LoVo (cell line): ENCODE data around the gene PIAS2.
"Not testable (repeated sequence)": the region's sequence is repeated elsewhere in the genome, so short reads cannot be mapped to it uniquely, and the experiment has no call there.

Experiments used
- DNase-seq: peaks from one replicate; pipeline ENCODE4 v3.0.0-alpha.2; 2016; ENCODE audit warnings: low spot score

The PIAS2 gene

GRCh38 chr18:46909497-46909896, 7.8 kb downstream of the PIAS2 start:
- DNase-seq, result no peak

GRCh38 chr18:46903406-46903805, 13.9 kb downstream of the PIAS2 start:
- no peak for DNase-seq

- no peak for DNase-seq
Measured at GRCh38 chr18:46899274-46899948, 17.9 kb downstream of the PIAS2 start.

- no peak for DNase-seq
Measured at GRCh38 chr18:46894124-46894523, 23.2 kb downstream of the PIAS2 start.

GRCh38 chr18:46893360-46893759, 23.9 kb downstream of the PIAS2 start:
- no peak for DNase-seq

- DNase-seq, result no peak
Measured at GRCh38 chr18:46892842-46893241, 24.5 kb downstream of the PIAS2 start.

- no peak for DNase-seq
Measured at GRCh38 chr18:46891742-46892214, 25.5 kb downstream of the PIAS2 start.

- DNase-seq, result no peak
Measured at GRCh38 chr18:46888965-46889364, 28.3 kb downstream of the PIAS2 start.

- no peak for DNase-seq
Measured at GRCh38 chr18:46886893-46887292, 30.4 kb downstream of the PIAS2 start.

GRCh38 chr18:46883180-46883579, 34.1 kb downstream of the PIAS2 start:
- no peak for DNase-seq

GRCh38 chr18:46877329-46877987, 39.8 kb downstream of the PIAS2 start:
- DNase-seq, result no peak

GRCh38 chr18:46868169-46868921, 49.0 kb downstream of the PIAS2 start:
- peak; percentile 15 for DNase-seq

GRCh38 chr18:46867367-46868143, 49.8 kb downstream of the PIAS2 start:
- no peak for DNase-seq

GRCh38 chr18:46866523-46866922, 50.8 kb downstream of the PIAS2 start:
- no peak for DNase-seq

GRCh38 chr18:46865245-46865644, 52.1 kb downstream of the PIAS2 start:
- DNase-seq, result not testable (repeated sequence)

GRCh38 chr18:46859855-46860254, 57.5 kb downstream of the PIAS2 start:
- no peak for DNase-seq

GRCh38 chr18:46858290-46858689, 59.0 kb downstream of the PIAS2 start:
- DNase-seq, result no peak

GRCh38 chr18:46856973-46857372, 60.3 kb downstream of the PIAS2 start:
- no peak for DNase-seq

GRCh38 chr18:46849007-46849406, 68.3 kb downstream of the PIAS2 start:
- DNase-seq, result no peak

- no peak for DNase-seq
Measured at GRCh38 chr18:46843372-46843771, 73.9 kb downstream of the PIAS2 start.

GRCh38 chr18:46842583-46842982, 74.7 kb downstream of the PIAS2 start:
- DNase-seq, result no peak

GRCh38 chr18:46833899-46834298, 83.4 kb downstream of the PIAS2 start:
- no peak for DNase-seq
